GM12874 (cell line): ENCODE data around the gene RNF121.

Experiments
- TF ChIP-seq, protein P1 (sequence below): IDR thresholded peaks from 2 replicates; pipeline ENCODE4 v1.5.1; 2011; ENCODE audit warnings: low read depth, mild to moderate bottlenecking, control low read depth, low read length, moderate library complexity; ENCODE audit not compliant: insufficient read depth

Gene RNF121

DNA sequence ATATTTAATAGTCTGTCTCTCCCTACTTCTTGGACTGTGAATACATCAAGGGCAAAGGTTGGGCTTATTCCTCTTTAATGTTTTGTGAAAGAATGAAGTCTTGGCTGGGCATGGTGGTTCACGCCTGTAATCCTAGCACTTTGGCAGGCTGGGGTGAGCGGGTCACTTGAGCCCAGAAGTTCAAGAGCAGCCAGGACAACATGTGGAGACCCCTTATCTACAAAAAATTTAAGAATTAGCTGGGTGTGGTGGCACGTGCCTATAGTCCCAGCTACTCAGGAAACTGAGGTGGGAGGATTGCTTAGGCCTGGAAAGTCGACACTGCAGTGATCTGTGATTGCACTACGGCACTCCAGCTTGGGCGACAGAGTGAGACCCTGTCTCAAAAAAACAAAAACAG is 20.2 kb downstream of the RNF121 start:
- TF ChIP-seq, protein P1, sequence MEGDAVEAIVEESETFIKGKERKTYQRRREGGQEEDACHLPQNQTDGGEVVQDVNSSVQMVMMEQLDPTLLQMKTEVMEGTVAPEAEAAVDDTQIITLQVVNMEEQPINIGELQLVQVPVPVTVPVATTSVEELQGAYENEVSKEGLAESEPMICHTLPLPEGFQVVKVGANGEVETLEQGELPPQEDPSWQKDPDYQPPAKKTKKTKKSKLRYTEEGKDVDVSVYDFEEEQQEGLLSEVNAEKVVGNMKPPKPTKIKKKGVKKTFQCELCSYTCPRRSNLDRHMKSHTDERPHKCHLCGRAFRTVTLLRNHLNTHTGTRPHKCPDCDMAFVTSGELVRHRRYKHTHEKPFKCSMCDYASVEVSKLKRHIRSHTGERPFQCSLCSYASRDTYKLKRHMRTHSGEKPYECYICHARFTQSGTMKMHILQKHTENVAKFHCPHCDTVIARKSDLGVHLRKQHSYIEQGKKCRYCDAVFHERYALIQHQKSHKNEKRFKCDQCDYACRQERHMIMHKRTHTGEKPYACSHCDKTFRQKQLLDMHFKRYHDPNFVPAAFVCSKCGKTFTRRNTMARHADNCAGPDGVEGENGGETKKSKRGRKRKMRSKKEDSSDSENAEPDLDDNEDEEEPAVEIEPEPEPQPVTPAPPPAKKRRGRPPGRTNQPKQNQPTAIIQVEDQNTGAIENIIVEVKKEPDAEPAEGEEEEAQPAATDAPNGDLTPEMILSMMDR = no peak

DNA sequence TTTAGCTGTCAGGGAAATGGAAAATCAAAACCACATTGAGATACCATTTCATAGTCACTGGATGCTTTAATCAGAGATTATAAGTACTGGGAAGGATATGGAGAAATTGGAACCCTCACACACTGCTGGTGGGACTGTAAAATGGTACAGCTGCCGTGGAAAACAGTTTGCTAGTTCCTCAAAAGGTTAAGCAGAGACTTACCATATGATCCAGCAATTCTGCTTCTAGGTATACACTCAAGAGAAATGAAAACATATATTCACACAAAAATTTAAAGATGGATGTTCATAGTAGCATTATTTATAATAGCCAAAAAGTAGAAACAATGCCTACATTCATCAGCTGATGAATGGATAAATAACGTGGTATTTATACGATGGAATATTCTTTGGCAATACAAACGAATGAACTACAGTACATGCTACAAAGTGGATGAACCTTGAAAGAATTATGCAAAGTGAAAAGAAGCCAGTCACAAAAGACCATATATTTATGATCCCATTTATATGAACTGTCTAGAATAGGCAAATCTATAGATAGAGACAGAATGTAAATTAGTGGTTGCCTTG is 23.0 kb downstream of the RNF121 start:
- TF ChIP-seq, protein P1 = no peak

DNA sequence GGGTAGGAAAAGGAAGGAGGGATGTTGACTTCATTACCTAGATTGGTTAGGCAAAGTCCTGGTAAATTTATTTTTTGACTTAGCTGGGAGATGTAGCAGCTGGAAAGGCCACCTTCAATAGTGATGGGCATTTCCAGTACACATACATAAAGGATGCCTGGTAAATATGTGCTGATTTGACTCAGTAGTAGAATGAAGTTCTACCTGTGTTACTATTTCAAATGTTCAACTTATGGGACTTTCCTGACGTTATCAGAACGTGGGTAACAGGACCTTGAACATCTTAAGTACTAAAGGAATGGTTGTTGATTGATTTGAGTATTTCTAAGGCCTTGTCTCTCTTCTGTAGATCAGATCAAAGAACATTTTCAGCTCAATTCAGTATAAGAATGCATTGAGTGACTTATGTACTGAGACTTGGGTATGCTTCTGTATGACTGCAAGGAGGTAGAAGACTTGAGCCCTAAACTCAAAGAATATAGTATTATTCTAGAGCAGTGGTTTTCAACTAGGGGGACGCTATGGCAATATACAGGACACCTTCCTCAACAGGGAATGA is 27.1 kb downstream of the RNF121 start:
- TF ChIP-seq, protein P1 = no peak

DNA sequence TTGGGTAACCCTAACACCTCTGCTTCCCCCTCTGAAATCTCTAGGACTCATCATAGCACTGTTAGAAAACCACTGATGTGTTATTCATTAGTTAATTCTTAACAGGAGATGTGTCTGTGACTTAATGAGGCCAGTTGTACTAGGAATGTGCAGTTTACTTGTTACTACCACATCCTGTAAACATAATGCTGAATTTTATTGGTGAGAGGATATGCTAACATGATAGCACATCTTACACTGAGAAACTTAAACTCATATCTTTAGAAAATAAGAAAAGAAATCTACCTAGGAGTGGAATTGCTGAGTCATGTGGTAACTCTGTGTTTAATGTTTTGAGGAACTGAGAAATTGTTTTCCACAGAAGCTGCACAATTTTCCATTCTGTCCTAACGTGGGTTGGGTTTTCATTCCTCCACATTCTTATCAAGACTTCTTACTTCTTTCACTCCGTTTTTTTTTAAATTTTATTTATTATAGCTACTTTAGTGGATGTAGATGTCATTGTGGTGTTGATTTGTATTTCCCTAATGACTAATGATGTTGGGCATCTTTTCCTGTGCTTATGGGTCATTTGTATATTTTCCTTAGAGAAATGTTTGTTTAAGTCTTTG is 33.7 kb downstream of the RNF121 start:
- TF ChIP-seq, protein P1 = no peak

DNA sequence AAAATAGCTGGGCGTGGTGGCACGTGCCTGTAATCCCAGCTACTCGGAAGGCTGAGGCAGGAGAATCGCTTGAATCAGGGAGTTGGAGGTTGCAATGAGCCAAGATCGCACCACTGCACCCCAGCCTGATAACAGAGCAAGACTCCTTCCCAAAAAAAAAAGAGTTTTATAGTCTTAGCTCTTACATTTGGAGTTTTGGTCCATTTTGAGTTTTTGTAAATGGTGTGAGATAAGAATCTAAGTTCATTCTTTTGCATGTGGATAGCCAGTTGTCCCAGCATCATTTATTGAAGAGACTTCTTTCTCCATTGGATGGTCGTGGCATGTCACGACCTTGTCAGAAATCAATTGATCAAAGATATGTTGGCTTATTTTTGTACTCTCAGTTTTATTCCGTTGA is 34.6 kb downstream of the RNF121 start:
- TF ChIP-seq, protein P1 = no peak

DNA sequence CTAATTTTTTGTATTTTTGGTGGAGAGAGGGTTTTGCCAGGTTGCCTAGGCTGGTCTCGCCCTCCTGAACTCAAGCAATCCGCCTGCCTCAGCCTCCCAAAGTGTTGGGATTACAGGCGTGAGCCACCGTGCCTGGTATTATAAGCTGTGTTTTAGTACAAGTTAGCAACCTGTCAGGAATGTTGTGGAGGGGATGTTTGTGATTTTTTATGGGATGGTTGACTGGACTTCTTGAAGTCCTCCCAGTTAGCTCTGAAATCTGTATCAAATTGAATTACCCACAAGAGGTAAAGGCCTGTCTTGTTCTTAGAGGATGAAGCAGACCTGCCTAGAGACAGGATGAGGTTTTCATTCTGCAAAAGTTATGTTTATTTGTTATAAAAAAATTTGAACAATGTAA is 35.8 kb downstream of the RNF121 start:
- TF ChIP-seq, protein P1 = no peak

DNA sequence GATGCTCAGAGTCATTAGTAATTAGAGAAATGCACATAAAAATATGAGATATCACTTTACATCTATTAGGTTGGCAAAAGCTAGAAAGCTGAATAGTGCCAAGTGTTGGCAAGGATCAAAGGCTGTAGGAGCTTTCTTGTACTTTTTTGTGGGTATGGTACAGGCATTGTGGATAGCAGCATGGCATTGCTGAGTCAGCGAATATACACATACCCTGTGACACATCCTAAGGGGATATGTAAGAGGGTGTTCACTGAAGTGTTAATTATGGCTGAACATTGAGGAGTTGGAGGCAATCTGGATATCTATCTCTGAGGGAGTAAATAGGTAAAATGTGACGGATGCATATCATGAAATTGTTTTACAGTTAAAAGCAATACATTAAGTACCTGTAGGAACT is 42.8 kb downstream of the RNF121 start:
- TF ChIP-seq, protein P1 = no peak
